HG03108 (cell line): ENCODE measurements around the gene ZNF106.

Source experiments
- ATAC-seq: cut with Tn5 transposase; IDR thresholded peaks from one replicate; pipeline ENCODE4 v1.9.1; 2021; ENCODE audit warnings: moderate library complexity; ENCODE audit not compliant: unreplicated experiment

The ZNF106 gene

DNA sequence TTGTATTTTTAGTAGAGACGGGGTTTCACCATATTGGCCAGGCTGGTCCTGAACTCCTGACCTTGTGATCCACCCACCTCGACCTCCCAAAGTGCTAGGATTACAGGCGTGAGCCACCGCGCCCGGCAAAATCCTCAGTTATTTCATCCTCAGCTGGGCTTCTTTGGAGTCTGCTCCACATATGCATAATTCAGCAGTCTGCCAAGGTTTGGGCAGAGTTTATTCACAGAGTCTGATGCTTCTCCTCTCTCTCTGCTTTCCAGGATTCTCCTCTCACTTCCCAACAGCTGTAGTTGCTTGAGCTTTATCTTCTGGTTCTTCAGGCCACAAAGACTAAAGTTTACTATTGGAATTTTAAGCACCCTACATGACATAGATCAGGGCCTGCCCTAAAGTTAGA lies 8.2 kb downstream of the ZNF106 start:
- no peak for ATAC-seq

DNA sequence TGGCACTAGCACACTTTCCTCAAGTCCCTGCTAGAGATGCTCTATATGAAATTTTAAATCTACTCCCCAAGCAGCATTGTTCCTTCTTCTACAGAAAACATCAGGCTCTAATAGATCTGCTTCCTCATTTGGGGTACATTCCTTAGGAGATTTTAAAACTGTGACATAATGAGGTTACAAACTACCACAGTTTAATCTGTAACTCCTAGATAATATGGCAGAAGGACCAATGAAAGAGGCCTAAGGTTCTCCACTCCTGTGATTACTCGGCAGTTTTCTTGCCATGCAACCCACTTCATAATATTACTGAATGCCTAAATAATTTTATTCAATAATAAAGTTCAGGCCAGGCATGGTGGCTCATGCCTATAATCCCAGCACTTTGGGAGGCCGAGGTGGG lies 16.1 kb downstream of the ZNF106 start:
- ATAC-seq, result no peak

DNA sequence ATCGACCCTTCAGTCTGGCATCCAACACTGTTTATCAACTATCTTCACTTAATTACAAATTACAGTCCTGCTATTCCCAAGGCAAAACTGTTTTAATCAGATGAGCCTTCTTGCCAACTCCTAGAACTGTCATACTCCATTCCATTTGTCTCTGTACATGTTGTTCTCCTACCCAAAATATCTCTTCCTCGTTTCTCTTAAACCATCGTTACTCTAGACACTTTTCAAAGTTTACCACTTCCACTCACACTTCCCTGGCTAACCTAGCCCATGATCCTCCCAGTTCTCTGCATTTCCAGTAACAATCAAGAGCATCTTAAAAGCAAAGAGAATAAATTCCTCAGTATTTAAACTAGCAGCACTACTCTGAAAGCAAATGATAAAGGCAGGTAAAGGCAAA lies 19.9 kb downstream of the ZNF106 start:
- no peak for ATAC-seq

DNA sequence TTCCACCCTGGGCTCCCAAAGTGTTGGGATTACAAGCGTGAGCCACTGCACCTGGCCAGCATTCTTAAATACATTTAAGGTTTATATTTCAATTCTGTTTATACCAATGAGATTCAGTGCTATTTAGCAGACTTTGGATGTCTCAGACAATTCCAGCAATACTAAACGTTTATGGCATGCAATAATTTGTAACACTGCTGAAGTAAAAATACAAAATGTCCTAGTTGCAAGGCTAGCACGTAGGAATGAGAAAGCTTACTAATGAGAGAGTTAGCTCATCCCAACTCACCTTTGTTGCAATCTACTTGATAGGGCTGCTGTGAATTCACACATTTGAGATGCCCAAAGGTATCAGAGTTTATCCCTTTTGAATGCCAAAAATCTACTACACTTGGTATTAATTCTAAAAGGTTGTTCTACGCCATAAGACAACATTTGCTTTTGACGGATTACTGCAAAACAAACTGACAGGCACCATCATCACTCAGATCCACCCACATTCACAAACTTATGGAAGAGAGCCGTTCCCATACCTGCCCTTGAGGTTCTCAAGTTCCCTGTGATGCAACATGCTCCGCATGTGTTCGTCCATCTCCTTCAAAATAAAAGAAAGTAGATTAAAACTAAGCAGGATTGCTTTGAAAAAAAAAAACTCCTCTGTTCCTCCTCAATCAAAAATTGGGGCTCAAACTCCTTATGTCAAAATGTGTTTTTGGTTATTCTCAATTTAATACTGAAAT lies 25.3 kb downstream of the ZNF106 start:
- ATAC-seq, result no peak

DNA sequence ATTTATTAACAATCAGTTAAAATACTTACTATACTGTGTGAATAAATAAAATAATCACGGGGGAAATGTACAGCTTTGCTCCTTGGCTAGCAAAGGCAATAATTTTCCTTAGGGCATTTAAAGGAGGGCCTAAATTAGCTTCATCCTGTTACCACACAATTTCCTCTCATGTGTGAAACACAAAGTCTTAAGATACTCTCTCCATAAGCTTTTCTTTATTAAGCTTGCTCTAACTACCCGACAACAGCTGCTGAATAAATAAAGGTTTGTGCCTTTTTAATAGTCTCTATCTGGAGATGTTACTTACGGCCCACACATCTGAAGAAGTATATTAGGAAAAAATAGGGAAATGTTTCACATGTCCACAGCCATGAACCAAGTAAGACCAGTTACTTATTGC lies 29.7 kb downstream of the ZNF106 start:
- ATAC-seq, result no peak

DNA sequence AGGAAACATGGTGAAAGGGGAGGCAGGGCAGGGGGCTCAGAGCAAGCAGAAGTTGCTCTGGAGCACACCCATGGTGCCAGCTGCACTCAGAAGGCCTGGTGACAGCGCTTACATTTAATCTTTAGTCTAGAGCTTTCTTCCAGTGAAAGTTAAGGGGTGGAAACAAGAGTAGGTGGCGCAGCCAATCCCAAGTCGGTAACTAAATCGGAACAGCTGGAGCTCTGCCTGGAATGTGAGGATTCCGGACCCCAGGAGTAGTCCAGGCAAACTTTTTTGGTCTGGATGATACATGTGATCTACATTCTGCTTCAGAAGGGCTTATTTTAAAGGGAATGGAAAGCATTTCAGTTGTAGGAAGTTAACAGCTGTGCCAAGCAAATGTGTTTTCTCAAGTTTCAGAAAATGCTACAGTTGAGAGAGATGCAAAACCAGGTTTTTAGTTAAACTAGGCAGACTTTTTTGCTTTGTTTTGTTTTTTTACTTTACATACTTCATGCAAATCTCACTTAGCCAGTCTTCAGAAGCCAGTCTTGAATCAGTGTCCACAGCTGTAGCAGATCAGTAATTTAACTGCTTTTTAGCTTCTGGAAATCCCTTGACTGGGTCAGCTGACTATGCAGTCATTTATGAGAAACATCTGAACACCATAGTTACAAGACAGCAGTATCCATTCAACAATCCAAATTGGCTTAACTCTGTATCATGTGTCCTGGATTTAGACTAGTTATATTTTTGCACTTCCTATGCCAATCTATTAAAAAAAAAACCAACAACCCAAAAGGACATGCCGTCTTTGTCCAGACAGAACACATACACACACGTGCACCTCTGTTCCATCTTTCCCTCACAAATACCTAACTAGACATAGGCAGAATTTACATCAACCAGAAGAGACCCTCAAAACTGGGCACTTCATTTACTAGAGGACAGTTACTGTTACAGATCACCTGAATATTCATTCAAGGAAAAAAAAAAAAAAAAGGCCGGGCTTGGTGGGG lies 33.2 kb downstream of the ZNF106 start:
- peak; percentile 75 for ATAC-seq

DNA sequence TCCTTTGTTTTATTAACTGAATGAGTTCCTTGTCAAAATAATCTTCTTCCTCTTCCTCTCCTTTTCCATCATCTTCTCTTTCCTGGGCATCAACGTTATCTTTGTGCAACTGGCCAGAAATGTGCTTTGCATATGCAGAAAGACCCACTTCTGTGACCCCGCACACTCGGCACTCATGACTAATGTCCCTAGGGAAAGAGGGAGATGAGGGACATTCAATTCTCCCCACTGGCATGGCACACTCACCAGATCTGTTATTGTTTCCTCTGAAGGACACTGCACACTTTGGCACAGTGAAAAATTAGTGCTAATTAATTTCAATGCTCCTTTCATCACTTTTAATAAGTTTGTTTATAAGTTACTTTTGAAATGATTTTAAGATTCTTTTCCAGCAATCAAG lies 34.0 kb downstream of the ZNF106 start:
- no peak for ATAC-seq

DNA sequence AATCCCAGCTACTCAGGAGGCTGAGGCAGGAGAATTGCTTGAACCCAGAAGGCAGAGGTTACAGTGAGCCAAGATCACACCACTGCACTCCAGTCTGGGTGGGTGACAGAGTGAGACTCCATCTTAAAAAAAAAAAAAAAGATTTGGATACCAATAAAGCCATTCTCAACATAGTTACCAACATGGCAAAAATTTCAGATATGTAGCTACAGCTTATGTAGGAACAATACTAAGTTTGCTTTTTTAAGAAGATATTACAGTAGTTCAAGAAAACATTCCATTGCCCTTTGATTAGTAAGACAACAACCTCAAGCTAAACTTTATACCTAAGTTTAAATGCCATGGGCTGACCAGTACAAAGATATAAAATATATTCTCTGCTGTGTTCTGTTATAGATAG lies 34.4 kb downstream of the ZNF106 start:
- no peak for ATAC-seq

DNA sequence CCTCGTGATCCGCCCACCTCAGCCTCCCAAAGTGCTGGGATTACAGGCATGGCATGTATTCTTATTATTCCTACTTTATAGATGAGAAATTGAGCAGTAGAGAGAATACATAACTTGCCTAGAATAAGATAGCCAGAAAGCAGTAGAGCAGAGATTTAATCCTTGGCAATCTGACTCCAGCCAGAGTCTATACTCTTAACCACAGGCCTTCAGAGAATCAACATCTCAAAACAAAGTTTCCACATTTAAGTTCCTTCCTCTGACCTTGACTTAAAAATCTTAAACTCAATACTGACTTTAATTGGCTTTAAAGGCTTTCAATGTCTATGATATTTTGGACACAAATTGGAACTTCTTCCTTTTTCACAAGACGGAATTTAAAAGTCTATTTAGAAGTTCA lies 37.1 kb downstream of the ZNF106 start:
- ATAC-seq, result no peak

DNA sequence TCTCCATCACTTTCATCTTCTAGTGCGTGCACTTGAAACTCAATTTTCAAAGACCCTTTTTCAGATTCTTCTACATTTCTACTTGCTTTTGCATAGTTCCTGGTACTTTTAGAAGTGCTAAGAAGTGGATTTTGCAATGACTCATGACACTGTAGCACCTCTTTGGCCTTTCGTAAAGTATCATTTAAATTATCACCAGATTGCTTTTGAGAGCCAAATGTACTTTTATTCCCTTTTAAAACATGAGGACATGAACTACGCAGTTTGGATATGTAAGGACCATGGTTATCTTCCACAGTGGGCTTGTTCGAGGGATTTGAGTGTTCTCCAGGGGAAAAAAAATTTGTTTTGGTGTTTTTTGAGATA lies 40.5 kb downstream of the ZNF106 start:
- no peak for ATAC-seq

DNA sequence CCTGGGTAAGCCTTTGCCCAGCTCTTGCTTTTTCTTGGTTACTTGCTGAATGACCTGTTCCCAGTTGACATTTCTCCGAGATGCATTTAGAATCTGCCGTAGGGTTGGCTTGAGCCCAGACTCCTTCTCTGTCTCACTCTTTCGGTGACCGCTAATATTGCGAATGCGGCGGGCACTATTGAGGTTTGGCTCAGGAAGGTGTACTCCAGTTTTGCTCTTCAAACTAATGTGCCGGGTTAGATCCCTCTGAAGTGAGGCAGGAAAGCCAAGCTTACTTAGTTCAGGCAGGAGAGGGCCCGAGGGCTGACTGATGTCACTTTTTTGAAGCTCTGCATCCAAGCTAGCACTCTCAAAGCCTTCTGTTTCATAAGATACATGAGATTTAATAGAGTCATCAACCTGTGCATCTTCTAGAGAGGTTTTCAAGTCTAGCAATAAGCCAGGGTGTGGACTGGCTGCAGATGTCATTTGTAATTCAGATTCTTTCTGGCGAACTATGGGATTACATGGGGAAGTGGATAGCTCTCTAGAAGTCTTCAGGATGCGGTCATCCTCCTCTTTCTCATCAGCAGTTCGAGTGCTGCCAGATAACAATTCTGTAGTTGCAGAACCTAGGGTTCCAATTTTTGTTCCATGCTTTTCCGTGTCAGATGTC lies 41.0 kb downstream of the ZNF106 start:
- ATAC-seq, result no peak

DNA sequence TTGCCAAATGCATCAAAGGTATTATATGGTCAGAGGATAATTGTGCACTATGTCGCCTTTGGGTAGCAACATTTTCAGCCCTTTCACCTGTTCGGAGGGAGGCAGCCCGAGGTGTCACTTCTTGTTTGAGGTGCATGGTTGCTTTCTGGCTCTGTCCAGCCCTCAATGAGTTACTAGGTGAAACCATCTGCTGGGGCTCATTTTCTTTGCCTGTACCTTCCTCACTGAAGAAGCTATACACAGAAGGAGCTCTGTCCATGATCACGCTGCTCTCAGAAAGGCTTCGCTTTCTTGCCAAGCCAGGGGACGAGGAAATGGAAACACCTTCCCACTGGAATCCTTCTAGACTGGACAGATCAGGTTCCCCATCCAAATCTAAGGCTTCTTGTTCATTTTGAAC lies 42.7 kb downstream of the ZNF106 start:
- no peak for ATAC-seq

DNA sequence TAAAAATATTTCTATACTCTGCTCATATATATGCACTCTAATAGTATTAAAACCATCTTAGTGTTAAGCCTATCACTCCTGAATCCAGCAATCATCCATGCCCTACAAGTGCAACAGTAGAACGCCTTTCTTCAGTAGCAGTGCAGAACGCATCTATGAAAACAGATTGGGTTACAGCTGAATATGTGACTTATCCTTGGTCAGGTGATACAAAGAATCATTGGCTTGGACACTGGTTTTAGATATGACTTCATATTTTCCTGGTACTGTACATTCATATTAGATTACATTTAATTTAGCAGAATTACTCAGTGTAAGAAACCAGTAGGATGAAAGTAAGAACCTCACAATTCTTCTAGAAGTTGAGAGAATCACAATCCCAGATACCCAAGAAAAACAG lies 43.3 kb downstream of the ZNF106 start:
- ATAC-seq, result no peak

DNA sequence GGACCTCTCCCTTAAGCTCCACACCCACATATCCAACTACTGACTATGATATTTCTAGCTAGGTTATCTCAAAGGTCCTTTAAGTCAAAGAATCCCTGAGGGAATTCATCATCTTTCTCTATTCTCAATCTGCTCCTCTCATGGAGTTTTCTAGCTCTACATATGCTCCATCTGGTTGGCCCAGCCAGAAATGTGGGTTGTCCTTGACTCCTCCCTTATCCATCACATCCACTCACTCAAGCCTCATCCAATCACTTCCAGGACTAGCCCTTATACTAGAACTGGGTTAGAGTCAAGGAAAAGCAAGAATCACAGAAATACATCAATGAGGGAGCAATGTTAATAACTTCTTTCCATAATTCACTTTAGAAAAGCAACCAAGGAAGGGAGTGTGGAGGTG lies 45.4 kb downstream of the ZNF106 start:
- ATAC-seq, result no peak

DNA sequence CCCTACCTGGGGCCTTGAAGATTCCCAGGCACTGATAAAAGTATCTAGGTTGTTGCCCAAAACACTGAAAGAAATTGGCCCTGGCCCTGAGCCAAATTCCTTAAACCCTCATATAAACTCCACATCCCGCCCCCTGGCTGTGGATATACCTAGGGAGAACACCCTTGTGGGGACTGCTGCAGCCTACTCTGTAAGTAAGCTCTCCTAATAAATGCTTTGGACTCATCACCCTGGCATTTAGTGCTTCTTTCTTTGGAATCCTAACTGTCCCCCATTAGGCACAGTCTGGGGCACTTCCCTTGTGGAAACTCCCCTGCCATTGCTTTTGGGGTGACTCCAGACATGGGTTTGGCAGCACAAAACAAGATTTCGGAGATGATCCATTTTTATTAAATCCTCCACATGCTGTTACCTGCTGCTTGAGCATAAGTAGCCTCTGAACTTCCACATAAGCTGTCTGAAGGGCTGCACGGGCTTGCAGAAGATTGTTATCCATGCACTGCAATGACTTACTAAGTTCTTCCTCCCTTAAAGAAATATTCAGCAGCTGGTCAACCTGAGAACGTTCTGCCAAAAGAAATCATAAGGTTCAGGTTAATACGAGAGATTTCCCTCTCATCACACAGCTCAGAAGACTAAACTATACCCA lies 46.4 kb downstream of the ZNF106 start:
- no peak for ATAC-seq

DNA sequence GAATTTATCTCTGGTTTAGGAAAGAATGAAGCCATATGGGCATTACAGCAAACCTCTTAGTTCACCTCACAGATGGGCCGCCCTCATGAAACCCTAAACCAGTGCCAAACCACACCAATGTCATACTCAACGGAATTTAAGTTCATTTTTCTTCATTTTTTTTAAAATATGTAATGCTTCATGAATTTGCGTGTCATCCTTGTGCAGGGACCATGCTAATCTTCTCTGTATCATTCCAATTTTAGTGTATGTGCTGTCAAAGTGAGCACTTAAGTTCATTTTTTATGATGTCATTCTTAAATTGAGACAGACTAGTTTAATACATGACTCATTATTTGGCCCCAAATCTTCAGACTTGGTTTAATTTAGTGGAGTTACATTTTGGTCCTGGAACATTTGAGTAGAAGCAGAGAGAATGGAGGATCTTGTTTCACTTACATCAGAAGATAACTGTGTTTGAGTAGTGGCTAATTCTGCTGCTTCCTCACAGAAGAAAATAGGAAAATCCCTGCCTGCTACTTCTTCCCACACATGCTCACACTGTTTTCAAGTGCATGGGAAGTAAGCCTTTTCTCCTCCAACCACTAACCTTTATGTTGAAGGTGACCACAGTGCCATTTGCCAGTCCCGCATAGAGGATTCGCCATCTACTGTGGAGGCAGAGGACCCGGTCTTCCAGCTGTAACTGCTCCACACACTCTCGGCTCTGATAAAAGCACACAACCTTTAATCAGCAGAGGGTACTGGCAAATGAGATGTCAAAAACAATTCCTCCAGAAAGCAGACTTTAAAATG lies 63.3 kb downstream of the ZNF106 start:
- ATAC-seq, result no peak

DNA sequence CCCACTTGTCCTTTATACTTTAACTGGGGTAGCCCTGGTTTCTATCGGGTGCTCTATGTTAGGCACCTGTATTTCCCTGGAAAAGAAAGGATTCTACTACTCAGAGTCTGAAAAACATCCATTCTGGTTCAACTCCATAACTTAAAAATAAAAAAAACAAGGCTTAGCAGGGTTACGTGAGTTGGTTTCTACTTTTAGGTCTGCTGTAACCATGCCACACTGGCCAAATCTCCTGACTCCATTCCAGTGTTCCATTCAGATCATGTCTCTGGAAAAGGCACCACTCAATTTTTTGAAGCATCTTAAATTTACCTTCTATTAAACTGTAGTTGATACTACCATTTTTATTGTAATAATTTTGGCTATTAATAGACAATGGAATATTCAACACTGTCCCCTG lies 69.6 kb downstream of the ZNF106 start:
- ATAC-seq, result no peak

DNA sequence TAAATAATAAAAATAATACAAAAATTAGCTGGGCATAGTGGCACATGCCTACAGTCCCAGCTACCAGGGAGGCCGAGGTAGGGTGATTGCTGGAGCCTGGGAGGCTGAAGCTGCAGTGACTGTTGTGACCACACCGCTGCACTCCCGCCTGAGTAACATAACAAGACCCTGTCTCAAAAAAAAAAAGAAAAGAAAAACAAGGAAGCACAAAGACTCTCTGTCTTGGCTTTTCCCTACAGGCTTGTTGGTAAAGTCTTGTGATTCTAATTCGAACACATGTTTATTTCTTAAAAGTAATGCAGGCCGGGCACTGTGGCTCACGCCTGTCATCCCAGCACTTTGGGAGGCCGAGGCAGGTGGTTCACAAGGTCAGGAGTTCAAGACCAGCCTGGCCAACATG lies 71.6 kb downstream of the ZNF106 start:
- ATAC-seq, result no peak

DNA sequence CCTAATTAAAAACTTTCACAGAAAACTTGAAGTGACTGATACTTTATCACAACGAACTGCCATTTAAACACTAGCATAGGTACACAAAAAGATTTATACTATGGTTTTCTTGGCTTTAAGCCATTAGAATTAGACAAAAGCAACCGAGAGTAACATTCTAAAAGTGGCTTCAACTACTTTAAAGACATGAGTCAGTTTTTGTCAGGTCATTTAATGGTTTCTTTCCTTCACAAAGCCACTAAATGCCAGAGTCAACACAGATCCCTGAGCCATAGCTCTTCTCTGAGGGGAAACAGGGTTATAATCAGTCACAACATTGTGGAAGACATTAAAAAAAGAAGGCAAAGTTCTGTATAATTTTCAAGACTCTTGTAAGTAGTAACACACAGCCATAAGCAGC lies 77.0 kb downstream of the ZNF106 start:
- no peak for ATAC-seq

DNA sequence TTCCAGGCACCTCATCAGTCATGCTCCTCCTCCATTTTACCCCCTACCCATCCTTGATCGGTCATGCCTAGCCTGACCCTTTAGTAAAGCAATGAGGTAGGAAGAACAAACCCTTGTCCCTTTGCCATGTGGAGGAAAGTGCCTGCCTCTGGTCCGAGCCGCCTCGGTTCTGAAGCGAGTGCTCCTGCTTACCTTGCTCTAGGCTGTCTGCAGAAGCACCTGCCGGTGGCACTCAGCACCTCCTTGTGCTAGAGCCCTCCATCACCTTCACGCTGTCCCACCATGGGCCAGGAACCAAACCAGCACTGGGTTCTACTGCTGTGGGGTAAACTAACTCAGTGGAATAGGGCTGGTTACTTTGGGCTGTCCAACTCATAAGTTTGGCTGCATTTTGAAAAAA lies 79.1 kb downstream of the ZNF106 start:
- ATAC-seq, result no peak
